HEK293 (cell line): ENCODE measurements around the gene TRABD2A.

Source experiments
- BCL11A ChIP-seq: fragments of 450-650 bp; formaldehyde crosslinking; IDR thresholded peaks from 2 replicates; pipeline ENCODE4 v1.5.1; 2016; ENCODE audit warnings: low read depth, missing biosample characterization, missing genetic modification characterization
- CTCF ChIP-seq: fragments of 450-650 bp; formaldehyde crosslinking; IDR thresholded peaks from 2 replicates; pipeline ENCODE4 v1.5.1; 2016; ENCODE audit warnings: missing biosample characterization, missing genetic modification characterization
- KLF1 ChIP-seq: fragments of 450-650 bp; formaldehyde crosslinking; IDR thresholded peaks from 2 replicates; pipeline ENCODE4 v1.5.1; 2016; ENCODE audit warnings: missing biosample characterization, missing genetic modification characterization
- MYNN ChIP-seq: fragments of 450-650 bp; formaldehyde crosslinking; IDR thresholded peaks from 2 replicates; pipeline ENCODE4 v1.5.1; 2016; ENCODE audit warnings: missing biosample characterization, missing genetic modification characterization, borderline replicate concordance
- ZNF214 ChIP-seq: fragments of 450-650 bp; formaldehyde crosslinking; IDR thresholded peaks from 2 replicates; pipeline ENCODE4 v1.5.1; 2017; ENCODE audit warnings: missing biosample characterization, mild to moderate bottlenecking, missing genetic modification characterization, borderline replicate concordance
- ZNF221 ChIP-seq: fragments of 450-650 bp; formaldehyde crosslinking; IDR thresholded peaks from 2 replicates; pipeline ENCODE4 v1.5.1; 2017; ENCODE audit warnings: missing biosample characterization, missing genetic modification characterization, borderline replicate concordance
- ZNF274 ChIP-seq, 2 experiments: fragments of 200-500 bp in 1 of 2; fragments of 450-650 bp in 1 of 2; sonication (Bioruptor generic) in 1 of 2; formaldehyde crosslinking in 1 of 2; IDR thresholded peaks; 2 replicates each; pipeline versions ENCODE4 v1.5.1 to v1.6.1; 2014 to 2016; ENCODE audit warnings: borderline replicate concordance in 1 of 2, inconsistent platforms in 1 of 2, low read length in 1 of 2, missing biosample characterization in 1 of 2, missing genetic modification characterization in 1 of 2
- ZNF629 ChIP-seq: fragments of 450-650 bp; formaldehyde crosslinking; IDR thresholded peaks from 2 replicates; pipeline ENCODE4 v1.5.1; 2017; ENCODE audit warnings: missing biosample characterization, missing genetic modification characterization

- TF ChIP-seq KLF1 (tag by site-specific recombination) (no peak), CTCF (tag by site-specific recombination) (no peak), ZNF214 (tag by site-specific recombination) (no peak), ZNF221 (tag by site-specific recombination) (no peak), ZNF274 (IDR thresholded peaks at IDR 0.05; ENCODE audit: low read length) (no peak), ZNF274 (tag by site-specific recombination; IDR thresholded peaks at IDR 0.05; ENCODE audit: borderline replicate concordance) (no peak), BCL11A (no peak), MYNN (tag by site-specific recombination) (no peak), ZNF629 (0 out of 2 replicates have a peak, but pooled peaks have one; percentile 36)
Observed at GRCh38 chr2:84919885-84920580, 39.1 kb upstream of the TRABD2A start.
